ENCODE data around the gene OLIG1. TPM values are rescaled to one million over a fixed set of nuclear protein-coding genes. Genes with fewer than 3 reads are reported as not detected.

Gene OLIG1
- total and polyA plus RNA-seq, 2 donors = 0.05 to 0.14 TPM

DNA sequence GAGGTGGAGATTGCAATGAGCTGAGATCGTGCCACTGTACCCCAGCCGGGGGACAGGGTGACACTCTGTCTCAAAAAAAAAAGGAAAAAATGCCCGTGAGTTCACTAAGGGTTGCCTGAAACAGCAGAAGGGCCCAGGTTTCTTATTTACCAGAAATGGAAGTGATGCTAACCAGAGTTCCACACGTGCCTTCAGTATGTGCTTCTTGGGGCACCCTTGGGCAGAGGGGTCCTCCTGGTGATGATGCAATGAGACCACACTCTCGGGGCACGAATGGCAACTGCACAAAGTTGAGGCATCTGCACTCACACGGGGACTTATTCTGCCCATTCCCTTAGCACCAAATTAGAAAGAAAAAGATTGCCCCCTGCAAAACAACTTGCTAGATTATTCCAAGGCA lies 29.2 kb downstream of the OLIG1 start:
- Histone ChIP-seq H3K27me3 (ENCODE audit: control insufficient read depth in 2 of 2, insufficient read depth in 1 of 2, low read length in 1 of 2) (peaks cover 2 to 14% of the 10 kb centered on the region in 2 donors), H3K4me3 (ENCODE audit: low read length in 2 of 2) (no peak overlapping the region)
- 95% methylated on average over 7 of the region's 7 CpGs for WGBS

DNA sequence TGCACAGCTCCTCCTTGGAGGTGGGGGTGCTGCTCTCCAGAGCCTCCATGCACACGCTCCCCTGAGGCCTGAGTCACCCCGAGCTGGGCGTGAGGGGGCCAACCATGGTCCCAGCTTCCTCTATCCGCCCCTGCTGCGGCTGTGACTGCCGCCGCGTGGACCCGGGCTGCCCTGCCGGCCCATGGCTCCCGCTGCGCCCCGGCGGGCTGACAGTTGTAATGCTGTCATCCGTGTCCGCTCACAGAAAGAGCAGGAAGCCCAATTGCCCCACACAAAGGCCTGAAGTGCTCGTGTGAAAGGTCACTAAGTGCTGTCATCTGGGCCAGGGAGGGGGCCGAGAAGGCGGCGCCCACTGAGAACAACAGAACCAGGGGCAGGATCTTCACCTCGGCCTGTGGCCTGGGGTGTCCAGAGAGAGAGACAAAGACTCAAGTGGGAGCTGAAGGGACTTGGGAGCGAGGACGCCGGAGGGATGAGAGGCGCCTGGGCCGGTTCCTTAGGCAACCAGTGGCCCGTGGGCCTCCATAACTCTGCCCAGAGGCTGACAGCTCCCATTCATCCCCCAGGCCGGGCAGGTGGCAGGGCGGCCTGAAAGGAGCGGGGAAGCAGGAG lies 31.5 kb downstream of the OLIG1 start:
- H3K4me3 ChIP-seq (ENCODE audit: low read length in 2 of 2) = no peak overlapping the region
- H3K27me3 ChIP-seq (ENCODE audit: control insufficient read depth in 2 of 2, insufficient read depth in 1 of 2, low read length in 1 of 2) = peaks cover 2 to 21% of the 10 kb centered on the region in 2 donors
- H3K36me3 ChIP-seq (ENCODE audit: control insufficient read depth in 2 of 2, insufficient read depth in 2 of 2, low read length in 1 of 2) = no peaks in the 10 kb centered on the region
- 78% methylated on average over 30 of the region's 30 CpGs for WGBS
- DNase-seq (ENCODE audit: low read depth in 6 of 9, low spot score in 9 of 9) = no peak
- H3K4me1 ChIP-seq (ENCODE audit: control insufficient read depth in 2 of 2, insufficient read depth in 2 of 2, low read length in 2 of 2) = no peaks in the 10 kb centered on the region
- no peak overlapping the region for H3K27ac ChIP-seq (ENCODE audit: low read depth in 1 of 2, low read length in 1 of 2)
- H3K9me3 ChIP-seq (ENCODE audit: control insufficient read depth in 2 of 2, insufficient read depth in 1 of 2, low read length in 1 of 2) = no peaks in the 10 kb centered on the region

More for the DNA sequence above, 29.2 kb downstream of the OLIG1 start:
- H3K27ac ChIP-seq (ENCODE audit: low read depth in 1 of 2, low read length in 1 of 2) = no peak overlapping the region
- H3K4me1 ChIP-seq (ENCODE audit: control insufficient read depth in 2 of 2, insufficient read depth in 2 of 2, low read length in 2 of 2) = no peaks in the 10 kb centered on the region
- DNase-seq (ENCODE audit: low read depth in 6 of 9, low spot score in 9 of 9) = no peak
- no peaks in the 10 kb centered on the region for H3K36me3 ChIP-seq (ENCODE audit: control insufficient read depth in 2 of 2, insufficient read depth in 2 of 2, low read length in 1 of 2)
- H3K9me3 ChIP-seq (ENCODE audit: control insufficient read depth in 2 of 2, insufficient read depth in 1 of 2, low read length in 1 of 2) = no peaks in the 10 kb centered on the region

DNA sequence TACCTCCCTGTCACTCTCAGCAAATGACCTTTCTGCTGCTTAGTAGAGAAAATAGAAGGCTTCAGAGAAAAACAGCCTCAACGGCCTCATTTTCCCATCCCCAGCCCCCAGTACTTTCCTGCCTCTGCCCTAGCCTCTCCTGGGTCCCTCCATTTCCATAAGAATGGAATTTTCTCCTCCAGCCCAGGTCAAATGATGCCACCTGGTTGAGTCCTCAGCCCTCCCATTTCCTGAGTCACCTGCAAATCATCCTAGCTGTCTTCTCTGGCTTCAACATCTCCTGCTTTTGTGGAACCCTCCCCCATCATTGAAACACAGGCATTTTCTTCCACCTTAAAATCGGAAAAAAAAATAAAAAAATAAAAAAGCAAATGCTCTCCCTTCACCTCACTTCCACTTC lies 35.1 kb downstream of the OLIG1 start:
- Histone ChIP-seq H3K9me3 (ENCODE audit: control insufficient read depth in 2 of 2, insufficient read depth in 1 of 2, low read length in 1 of 2) (no peaks in the 10 kb centered on the region), H3K27ac (ENCODE audit: low read depth in 1 of 2, low read length in 1 of 2) (no peak overlapping the region), H3K36me3 (ENCODE audit: control insufficient read depth in 2 of 2, insufficient read depth in 2 of 2, low read length in 1 of 2) (no peaks in the 10 kb centered on the region), H3K4me1 (ENCODE audit: control insufficient read depth in 2 of 2, insufficient read depth in 2 of 2, low read length in 2 of 2) (peaks cover 6 to 9% of the 10 kb centered on the region in 2 donors), H3K27me3 (ENCODE audit: control insufficient read depth in 2 of 2, insufficient read depth in 1 of 2, low read length in 1 of 2) (peaks cover 4 to 43% of the 10 kb centered on the region in 2 donors), H3K4me3 (ENCODE audit: low read length in 2 of 2) (no peak overlapping the region)
- DNase-seq (ENCODE audit: low read depth in 6 of 9, low spot score in 9 of 9) = no peak
- WGBS = 82% methylated on average over 2 of the region's 2 CpGs

DNA sequence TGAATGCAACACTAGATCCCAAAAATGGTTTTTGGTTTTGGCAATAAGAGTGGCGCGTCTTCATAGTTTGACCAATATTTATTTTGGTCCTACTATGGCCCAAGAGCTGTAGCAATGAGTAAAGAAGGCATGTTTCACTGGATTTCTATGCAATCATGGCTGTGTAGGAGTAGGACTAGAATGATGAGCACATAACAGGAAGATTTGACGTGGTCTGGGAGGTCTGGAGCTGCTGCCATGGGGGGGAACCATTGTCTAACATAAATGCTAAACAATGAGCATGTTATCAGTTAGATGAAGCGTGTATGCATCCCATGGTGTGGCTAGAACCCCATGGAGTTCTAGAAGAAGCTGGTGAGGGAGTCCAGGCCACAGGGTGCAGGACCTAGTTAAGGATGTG lies 38.3 kb downstream of the OLIG1 start:
- no peak for DNase-seq (ENCODE audit: low read depth in 6 of 9, low spot score in 9 of 9)
- Histone ChIP-seq H3K36me3 (ENCODE audit: control insufficient read depth in 2 of 2, insufficient read depth in 2 of 2, low read length in 1 of 2) (no peaks in the 10 kb centered on the region), H3K9me3 (ENCODE audit: control insufficient read depth in 2 of 2, insufficient read depth in 1 of 2, low read length in 1 of 2) (no peaks in the 10 kb centered on the region), H3K4me3 (ENCODE audit: low read length in 2 of 2) (no peak overlapping the region), H3K27me3 (ENCODE audit: control insufficient read depth in 2 of 2, insufficient read depth in 1 of 2, low read length in 1 of 2) (peaks cover 2 to 60% of the 10 kb centered on the region in 2 donors), H3K27ac (ENCODE audit: low read depth in 1 of 2, low read length in 1 of 2) (no peak overlapping the region), H3K4me1 (ENCODE audit: control insufficient read depth in 2 of 2, insufficient read depth in 2 of 2, low read length in 2 of 2) (peaks cover 6 to 13% of the 10 kb centered on the region in 2 donors)
- 97% methylated on average over 4 of the region's 4 CpGs for WGBS

DNA sequence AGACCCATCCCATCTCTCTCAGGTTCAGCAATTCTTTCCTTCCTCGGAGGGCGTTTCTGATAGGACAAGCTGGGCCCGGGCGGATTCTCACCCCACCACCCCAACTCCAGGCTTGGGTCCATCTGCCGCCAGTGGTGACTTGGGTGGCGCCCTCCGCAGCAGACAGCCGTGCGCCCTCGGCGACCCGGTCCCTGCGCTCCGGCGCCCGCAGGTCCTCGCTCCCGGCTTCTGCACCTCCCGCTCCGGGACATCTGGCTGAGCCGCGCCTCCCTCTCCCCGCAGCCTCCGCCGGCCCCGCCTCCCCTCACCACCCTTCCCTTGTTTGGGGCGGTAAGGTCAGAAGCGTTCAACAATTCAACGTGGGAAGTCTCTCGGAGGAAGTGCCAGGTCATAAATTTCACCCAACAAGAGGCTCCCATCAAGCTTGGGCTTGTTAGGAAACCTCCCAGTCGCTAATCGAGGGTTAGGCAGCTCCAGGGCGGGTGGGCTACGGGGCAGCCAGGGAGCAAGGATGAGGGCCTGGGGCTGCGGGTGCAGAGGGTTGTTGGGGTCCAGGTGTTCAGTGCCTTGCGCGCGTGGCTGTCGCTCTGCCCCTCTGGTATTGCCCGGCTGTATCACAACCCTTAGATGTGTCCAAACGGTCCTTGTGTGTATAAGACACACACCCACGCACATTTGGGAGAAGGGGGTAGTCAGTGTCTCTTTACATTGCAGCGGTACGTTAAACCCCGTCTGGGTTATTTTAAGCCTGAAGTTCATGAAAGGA lies 39.8 kb downstream of the OLIG1 start:
- H3K27me3 ChIP-seq (ENCODE audit: control insufficient read depth in 2 of 2, insufficient read depth in 1 of 2, low read length in 1 of 2) = peaks cover 2 to 57% of the 10 kb centered on the region in 2 donors
- no peak overlapping the region for H3K27ac ChIP-seq (ENCODE audit: low read depth in 1 of 2, low read length in 1 of 2)
- no peaks in the 10 kb centered on the region for H3K36me3 ChIP-seq (ENCODE audit: control insufficient read depth in 2 of 2, insufficient read depth in 2 of 2, low read length in 1 of 2)
- WGBS = 4% methylated on average over 45 of the region's 45 CpGs
- no peaks in the 10 kb centered on the region for H3K9me3 ChIP-seq (ENCODE audit: control insufficient read depth in 2 of 2, insufficient read depth in 1 of 2, low read length in 1 of 2)
- peak overlapping the region in 1 of 2 donors; percentile 29 for H3K4me3 ChIP-seq (ENCODE audit: low read length in 2 of 2)
- H3K4me1 ChIP-seq (ENCODE audit: control insufficient read depth in 2 of 2, insufficient read depth in 2 of 2, low read length in 2 of 2) = peaks cover 6 to 13% of the 10 kb centered on the region in 2 donors
- peak in 2 of 9 donors; percentile 12 to 51 for DNase-seq (ENCODE audit: low read depth in 6 of 9, low spot score in 9 of 9)

DNA sequence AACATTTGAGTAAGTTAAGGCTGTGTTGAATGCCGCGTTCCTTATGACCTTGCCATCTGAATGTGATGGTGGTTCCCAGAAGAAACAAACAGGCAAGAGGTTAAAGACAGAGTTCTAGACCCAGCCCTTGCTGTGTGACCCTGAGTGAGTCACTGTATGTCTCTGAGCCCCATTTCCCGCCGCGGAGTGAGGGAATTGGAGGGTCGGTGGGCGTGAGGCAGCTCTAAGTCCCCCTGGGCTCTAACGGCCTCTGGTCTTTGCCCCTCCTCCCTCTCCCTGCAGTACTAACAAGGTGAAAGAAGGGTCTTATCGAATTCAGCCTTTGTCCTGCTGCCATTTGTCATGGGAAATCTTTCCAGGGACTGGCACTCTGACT lies 40.4 kb downstream of the OLIG1 start:
- no peak for DNase-seq (ENCODE audit: low read depth in 6 of 9, low spot score in 9 of 9)
- peaks cover 2 to 53% of the 10 kb centered on the region in 2 donors for H3K27me3 ChIP-seq (ENCODE audit: control insufficient read depth in 2 of 2, insufficient read depth in 1 of 2, low read length in 1 of 2)
- H3K4me3 ChIP-seq (ENCODE audit: low read length in 2 of 2) = no peak overlapping the region
- 77% methylated on average over 9 of the region's 9 CpGs for WGBS
- H3K4me1 ChIP-seq (ENCODE audit: control insufficient read depth in 2 of 2, insufficient read depth in 2 of 2, low read length in 2 of 2) = peaks cover 9 to 16% of the 10 kb centered on the region in 2 donors
- H3K9me3 ChIP-seq (ENCODE audit: control insufficient read depth in 2 of 2, insufficient read depth in 1 of 2, low read length in 1 of 2) = no peaks in the 10 kb centered on the region
- no peak overlapping the region for H3K27ac ChIP-seq (ENCODE audit: low read depth in 1 of 2, low read length in 1 of 2)
- H3K36me3 ChIP-seq (ENCODE audit: control insufficient read depth in 2 of 2, insufficient read depth in 2 of 2, low read length in 1 of 2) = no peaks in the 10 kb centered on the region

DNA sequence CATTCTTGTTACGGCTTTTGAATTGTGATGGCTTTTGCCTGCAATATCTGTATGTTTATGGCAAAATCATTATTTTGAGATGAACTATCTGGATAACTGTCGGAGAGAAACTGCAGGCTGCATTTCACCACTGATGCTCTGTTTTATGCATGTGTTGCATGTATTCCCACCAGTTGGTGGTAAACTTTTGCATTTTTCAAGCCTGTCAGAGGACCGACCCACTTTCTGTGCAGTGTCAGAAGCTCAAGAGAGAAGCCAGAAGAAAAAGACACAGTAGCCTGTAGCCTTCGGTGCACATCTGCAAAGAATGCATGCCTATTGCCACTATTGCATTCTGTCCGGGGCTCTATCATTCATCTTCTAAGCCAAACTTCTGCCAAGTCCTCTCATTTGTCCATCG lies 41.6 kb downstream of the OLIG1 start:
- peaks cover 2 to 52% of the 10 kb centered on the region in 2 donors for H3K27me3 ChIP-seq (ENCODE audit: control insufficient read depth in 2 of 2, insufficient read depth in 1 of 2, low read length in 1 of 2)
- no peak overlapping the region for H3K27ac ChIP-seq (ENCODE audit: low read depth in 1 of 2, low read length in 1 of 2)
- no peaks in the 10 kb centered on the region for H3K36me3 ChIP-seq (ENCODE audit: control insufficient read depth in 2 of 2, insufficient read depth in 2 of 2, low read length in 1 of 2)
- no peak for DNase-seq (ENCODE audit: low read depth in 6 of 9, low spot score in 9 of 9)
- no peaks in the 10 kb centered on the region for H3K9me3 ChIP-seq (ENCODE audit: control insufficient read depth in 2 of 2, insufficient read depth in 1 of 2, low read length in 1 of 2)
- 94% methylated on average over 6 of the region's 6 CpGs for WGBS
- H3K4me1 ChIP-seq (ENCODE audit: control insufficient read depth in 2 of 2, insufficient read depth in 2 of 2, low read length in 2 of 2) = peaks cover 22 to 28% of the 10 kb centered on the region in 2 donors
- no peak overlapping the region for H3K4me3 ChIP-seq (ENCODE audit: low read length in 2 of 2)

DNA sequence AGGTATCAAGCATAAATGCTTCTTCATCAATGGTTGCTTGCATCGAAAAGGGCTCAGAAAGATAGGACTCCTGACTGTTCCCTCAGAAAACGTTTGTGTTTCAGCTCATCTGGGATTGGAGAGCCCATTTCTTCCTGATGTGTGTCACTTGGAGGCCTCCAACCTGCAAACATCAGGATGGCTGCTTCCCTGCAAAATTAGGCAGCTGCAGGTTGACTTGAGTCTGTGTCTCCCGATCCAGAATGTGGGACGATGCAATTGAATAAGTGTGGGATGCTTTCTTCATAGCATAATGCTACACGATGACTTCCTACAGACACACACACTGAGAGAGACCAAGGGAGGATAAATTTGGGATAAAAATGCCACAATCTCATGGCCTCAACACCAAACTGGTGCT lies 42.2 kb downstream of the OLIG1 start:
- peaks cover 27 to 34% of the 10 kb centered on the region in 2 donors for H3K4me1 ChIP-seq (ENCODE audit: control insufficient read depth in 2 of 2, insufficient read depth in 2 of 2, low read length in 2 of 2)
- 89% methylated on average over 5 of the region's 5 CpGs for WGBS
- H3K27me3 ChIP-seq (ENCODE audit: control insufficient read depth in 2 of 2, insufficient read depth in 1 of 2, low read length in 1 of 2) = peaks cover 2 to 52% of the 10 kb centered on the region in 2 donors
- no peaks in the 10 kb centered on the region for H3K9me3 ChIP-seq (ENCODE audit: control insufficient read depth in 2 of 2, insufficient read depth in 1 of 2, low read length in 1 of 2)
- DNase-seq (ENCODE audit: low read depth in 6 of 9, low spot score in 9 of 9) = no peak
- no peak overlapping the region for H3K4me3 ChIP-seq (ENCODE audit: low read length in 2 of 2)
- no peak overlapping the region for H3K27ac ChIP-seq (ENCODE audit: low read depth in 1 of 2, low read length in 1 of 2)
- H3K36me3 ChIP-seq (ENCODE audit: control insufficient read depth in 2 of 2, insufficient read depth in 2 of 2, low read length in 1 of 2) = no peaks in the 10 kb centered on the region

DNA sequence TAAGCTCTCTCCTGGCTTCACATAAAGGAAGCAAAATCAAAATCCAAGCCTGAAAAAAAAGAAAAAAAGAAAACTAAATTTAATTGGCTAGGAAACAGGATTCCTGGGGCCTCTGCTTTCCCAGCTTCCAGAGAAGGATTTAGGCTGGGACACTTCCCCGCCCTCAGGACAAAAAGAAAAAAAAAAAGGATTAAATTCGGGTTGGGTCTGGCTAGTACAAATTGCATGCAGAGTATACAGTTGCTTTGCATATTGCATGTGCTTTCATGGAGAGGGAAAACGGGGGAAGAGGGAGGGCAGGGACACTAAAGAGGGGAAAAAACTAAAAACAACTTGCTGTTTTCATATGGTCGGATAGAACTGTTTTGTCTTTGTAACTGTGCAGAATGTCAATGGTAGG lies 42.7 kb downstream of the OLIG1 start:
- peaks cover 2 to 54% of the 10 kb centered on the region in 2 donors for H3K27me3 ChIP-seq (ENCODE audit: control insufficient read depth in 2 of 2, insufficient read depth in 1 of 2, low read length in 1 of 2)
- H3K27ac ChIP-seq (ENCODE audit: low read depth in 1 of 2, low read length in 1 of 2) = no peak overlapping the region
- peaks cover 32 to 39% of the 10 kb centered on the region in 2 donors for H3K4me1 ChIP-seq (ENCODE audit: control insufficient read depth in 2 of 2, insufficient read depth in 2 of 2, low read length in 2 of 2)
- no peaks in the 10 kb centered on the region for H3K9me3 ChIP-seq (ENCODE audit: control insufficient read depth in 2 of 2, insufficient read depth in 1 of 2, low read length in 1 of 2)
- H3K36me3 ChIP-seq (ENCODE audit: control insufficient read depth in 2 of 2, insufficient read depth in 2 of 2, low read length in 1 of 2) = no peaks in the 10 kb centered on the region
- DNase-seq (ENCODE audit: low read depth in 6 of 9, low spot score in 9 of 9) = no peak
- 91% methylated on average over 4 of the region's 4 CpGs for WGBS
- H3K4me3 ChIP-seq (ENCODE audit: low read length in 2 of 2) = no peak overlapping the region

Data from thymus (tissue), 11 donors.